Ishikawa (cell line): ENCODE results near the gene DSCAML1.

Experiments
- CEBPB ChIP-seq: IDR thresholded peaks from 2 replicates; pipeline ENCODE4 v1.6.1; 2012
- CREB1 ChIP-seq: IDR thresholded peaks from 2 replicates; pipeline ENCODE4 v1.6.1; 2012; ENCODE audit warnings: low read depth
- EGR1 ChIP-seq: IDR thresholded peaks from 2 replicates; pipeline ENCODE4 v1.6.1; 2012
- EP300 ChIP-seq: IDR thresholded peaks from 2 replicates; pipeline ENCODE4 v1.6.1; 2012; ENCODE audit warnings: borderline replicate concordance
- FOXM1 ChIP-seq: IDR thresholded peaks from 2 replicates; pipeline ENCODE4 v1.6.1; 2012; ENCODE audit warnings: low read depth, borderline replicate concordance
- MAX ChIP-seq: IDR thresholded peaks from 2 replicates; pipeline ENCODE4 v1.6.1; 2012
- RAD21 ChIP-seq: IDR thresholded peaks from 2 replicates; pipeline ENCODE4 v1.6.1; 2012; ENCODE audit warnings: low read depth
- REST ChIP-seq: IDR thresholded peaks from 2 replicates; pipeline ENCODE4 v1.6.1; 2012; ENCODE audit warnings: low read depth, mild to moderate bottlenecking
- TAF1 ChIP-seq: IDR thresholded peaks from 2 replicates; pipeline ENCODE4 v1.6.1; 2012; ENCODE audit warnings: low read depth, mild to moderate bottlenecking
- TCF12 ChIP-seq: IDR thresholded peaks from 2 replicates; pipeline ENCODE4 v1.6.1; 2012; ENCODE audit warnings: low read depth
- USF1 ChIP-seq: IDR thresholded peaks from 2 replicates; pipeline ENCODE4 v1.6.1; 2012
- ZBTB7A ChIP-seq: IDR thresholded peaks from 2 replicates; pipeline ENCODE4 v1.6.1; 2012; ENCODE audit warnings: low read depth

- TF ChIP-seq CEBPB (no peak), RAD21 (no peak), TAF1 (no peak), CREB1 (no peak), TCF12 (no peak), MAX (no peak), REST (no peak), ZBTB7A (no peak), EP300 (no peak), FOXM1 (no peak), USF1 (no peak), EGR1 (no peak)
Measured at GRCh38 chr11:117629891-117630538, 167.0 kb downstream of the DSCAML1 start.
